NCI-H526 treated with DMSO at 0.1 percent for 48 hours (cell line): ENCODE results near the gene FERMT3.

Experiments
- DNase-seq: peaks from one replicate; lab custom pipeline; 2025; lab: John Stamatoyannopoulos, UW

FERMT3 gene

GRCh38 chr11:64264371-64264852 lies 57.9 kb downstream of the FERMT3 start:
- DNase-seq: peak; percentile 77

- peak; percentile 94 for DNase-seq
These were observed 58.9 kb downstream of the FERMT3 start for GRCh38 chr11:64265176-64266160.

GRCh38 chr11:64266339-64266738 lies 59.8 kb downstream of the FERMT3 start:
- DNase-seq: no peak

- DNase-seq: no peak
These were observed 60.9 kb downstream of the FERMT3 start for GRCh38 chr11:64267207-64267945.

- no peak for DNase-seq
These were observed 61.7 kb downstream of the FERMT3 start for GRCh38 chr11:64268025-64268892.

GRCh38 chr11:64268893-64269539 lies 62.5 kb downstream of the FERMT3 start:
- DNase-seq: no peak

- DNase-seq: peak; percentile 99
These were observed 63.2 kb downstream of the FERMT3 start for GRCh38 chr11:64269540-64270220.
